A549 (cell line): ENCODE results near the gene SALL3.

Experiments
- EP300 ChIP-seq, 2 experiments: fragments of >200 bp; sonication (Bioruptor Twin); formaldehyde crosslinking; IDR thresholded peaks; 2 replicates in 1 of 2; 3 replicates in 1 of 2; pipeline ENCODE4 v1.6.1; 2016 to 2017
- POLR2A ChIP-seq: IDR thresholded peaks from 2 replicates; pipeline ENCODE4 v1.6.1; 2012; ENCODE audit warnings: mild to moderate bottlenecking, low read length

- TF ChIP-seq POLR2A (no peak), EP300 (IDR thresholded peaks at IDR 0.05) (no peak)
These were observed 425 bp upstream of the SALL3 start for GRCh38 chr18:78979056-78979729.
